ENCODE results near the gene CYP2U1.
"Not testable (repeated sequence)": the region's sequence is repeated elsewhere in the genome, so short reads cannot be mapped to it uniquely, and the experiment has no call there.

CYP2U1 gene

GRCh38 chr4:107922486-107923473 lies 8.6 kb upstream of the CYP2U1 start:
- no peak for DNase-seq

- not testable (repeated sequence) for DNase-seq
Observed at GRCh38 chr4:107925713-107926112, 5.6 kb upstream of the CYP2U1 start.

DNA sequence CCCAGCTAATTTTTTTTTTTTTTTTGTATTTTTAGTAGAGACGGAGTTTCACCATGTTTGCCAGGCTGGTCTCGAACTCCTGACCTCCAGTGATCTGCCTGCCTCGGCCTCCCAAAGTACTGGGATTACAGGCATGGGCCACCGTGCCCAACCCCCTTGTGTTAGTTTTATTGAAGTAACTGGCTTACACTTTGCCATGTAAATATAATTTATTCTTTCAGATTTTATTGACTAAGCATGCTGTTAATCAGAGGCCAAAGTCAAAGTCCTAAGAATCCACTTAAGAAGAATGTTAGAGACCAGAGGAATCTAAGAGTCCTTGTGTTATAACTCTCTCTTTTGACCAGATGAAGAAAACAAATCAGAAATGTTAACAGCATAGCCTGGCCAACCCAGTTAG lies 4.5 kb upstream of the CYP2U1 start:
- DNase-seq, result not testable (repeated sequence)

DNA sequence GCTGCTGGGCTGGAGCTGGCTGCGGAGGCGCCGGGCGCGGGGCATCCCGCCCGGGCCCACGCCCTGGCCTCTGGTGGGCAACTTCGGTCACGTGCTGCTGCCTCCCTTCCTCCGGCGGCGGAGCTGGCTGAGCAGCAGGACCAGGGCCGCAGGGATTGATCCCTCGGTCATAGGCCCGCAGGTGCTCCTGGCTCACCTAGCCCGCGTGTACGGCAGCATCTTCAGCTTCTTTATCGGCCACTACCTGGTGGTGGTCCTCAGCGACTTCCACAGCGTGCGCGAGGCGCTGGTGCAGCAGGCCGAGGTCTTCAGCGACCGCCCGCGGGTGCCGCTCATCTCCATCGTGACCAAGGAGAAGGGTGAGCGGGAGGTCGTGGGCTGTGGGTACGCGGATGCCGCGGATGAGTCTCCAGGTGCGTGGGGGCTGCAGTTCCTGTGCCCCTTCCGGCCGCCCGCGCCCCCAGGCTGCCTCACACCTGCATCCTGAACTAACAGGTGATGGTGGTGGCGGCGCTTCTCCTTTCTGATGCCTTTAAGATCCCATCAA lies 499 bp downstream of the CYP2U1 start:
- DNase-seq, result no peak

DNA sequence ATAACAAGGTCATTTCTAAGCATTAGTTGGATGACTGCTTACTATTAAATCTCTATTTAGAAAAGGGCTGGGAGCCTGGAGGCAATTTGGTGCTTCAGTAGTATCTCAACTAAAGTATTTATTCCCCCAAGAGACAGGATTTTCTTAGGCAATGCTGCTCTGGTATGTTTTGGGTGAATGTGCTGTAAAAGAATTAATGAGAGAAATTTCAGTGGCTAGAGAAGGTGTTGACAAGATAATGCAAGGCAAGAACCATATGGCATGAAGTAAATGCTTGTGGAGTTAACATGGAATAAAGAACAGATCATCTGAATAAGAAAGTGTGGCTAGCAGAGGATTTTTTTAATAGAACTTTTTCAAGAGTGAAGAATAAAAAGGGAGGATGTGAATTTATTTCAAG lies 3.9 kb downstream of the CYP2U1 start:
- no peak for DNase-seq

- no peak for DNase-seq
Observed at GRCh38 chr4:107937040-107937439, 5.7 kb downstream of the CYP2U1 start.

DNA sequence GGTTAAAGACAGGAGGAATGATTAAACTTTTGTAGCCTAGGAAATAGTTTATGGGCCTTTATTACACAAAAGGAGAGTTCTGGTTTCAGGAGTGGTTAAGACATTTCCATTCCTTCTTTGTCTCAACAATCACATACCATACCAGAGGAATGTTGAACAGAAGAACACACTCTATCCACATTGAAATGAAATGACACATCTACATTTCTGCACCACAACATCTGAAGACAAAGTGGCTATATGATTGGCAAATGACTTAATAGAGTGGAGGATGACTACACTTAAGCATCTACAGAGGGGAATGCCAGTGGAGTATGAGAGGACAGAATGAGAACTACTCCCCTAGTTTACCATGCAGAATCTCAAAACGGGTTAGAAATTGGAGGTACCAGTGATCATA lies 8.0 kb downstream of the CYP2U1 start:
- no peak for DNase-seq

GRCh38 chr4:107945809-107946208 lies 14.5 kb downstream of the CYP2U1 start:
- no peak for DNase-seq

DNA sequence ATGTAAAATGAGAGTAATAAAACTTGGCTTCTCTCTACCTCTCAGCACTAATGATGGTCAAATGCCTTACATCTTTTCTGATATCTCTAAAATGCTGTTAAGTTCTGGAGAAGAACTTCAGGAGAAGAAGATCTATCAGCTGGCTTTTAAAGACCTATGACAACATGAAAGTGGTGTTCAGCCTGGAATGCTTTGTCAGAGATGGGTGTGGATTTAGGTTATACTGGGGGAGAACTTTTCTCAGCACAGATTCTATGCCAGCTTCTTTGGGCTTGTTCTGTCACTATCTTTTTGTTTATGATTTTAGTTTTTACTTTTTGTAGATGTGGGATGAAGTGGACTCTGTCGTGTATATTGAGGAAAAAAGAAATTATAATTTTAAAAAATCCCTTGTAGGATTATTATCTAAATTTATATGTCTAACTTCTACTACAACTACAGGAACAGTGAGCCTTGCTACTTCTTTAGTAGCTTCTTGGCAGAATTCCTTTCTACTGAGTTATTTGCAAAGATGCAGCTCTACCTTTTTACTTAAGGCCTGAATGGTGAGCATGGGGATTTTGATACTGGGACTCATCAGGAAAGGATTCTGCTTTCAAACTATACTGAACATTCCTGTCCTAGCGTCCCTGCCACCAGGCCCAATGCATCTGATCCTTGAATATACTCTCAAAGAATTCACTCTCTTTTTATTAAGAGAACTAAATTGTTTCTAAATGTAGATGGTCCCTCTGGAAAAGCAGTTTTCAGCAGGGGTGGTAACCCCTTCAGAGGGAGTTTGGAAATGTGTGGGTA lies 19.6 kb downstream of the CYP2U1 start:
- DNase-seq, result no peak

GRCh38 chr4:107951551-107951950 lies 20.2 kb downstream of the CYP2U1 start:
- DNase-seq, result no peak

DNA sequence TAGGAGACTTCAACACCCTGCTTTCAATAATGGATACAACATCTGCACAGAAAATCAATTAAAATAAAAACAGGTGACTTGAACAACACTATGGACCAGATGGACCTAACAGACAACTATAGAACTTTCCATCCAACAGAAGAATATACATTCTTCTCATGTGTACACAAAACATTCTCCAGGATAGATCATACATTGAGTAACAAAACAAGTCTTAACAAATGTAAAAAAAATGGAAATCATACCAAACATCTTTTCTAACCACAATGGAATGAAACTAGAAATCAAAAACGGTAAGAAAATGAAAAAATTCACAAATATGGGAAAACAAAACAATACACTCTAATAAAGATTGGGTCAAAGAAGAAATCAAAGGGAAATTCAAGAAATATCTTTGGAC lies 24.7 kb downstream of the CYP2U1 start:
- DNase-seq, result no peak

DNA sequence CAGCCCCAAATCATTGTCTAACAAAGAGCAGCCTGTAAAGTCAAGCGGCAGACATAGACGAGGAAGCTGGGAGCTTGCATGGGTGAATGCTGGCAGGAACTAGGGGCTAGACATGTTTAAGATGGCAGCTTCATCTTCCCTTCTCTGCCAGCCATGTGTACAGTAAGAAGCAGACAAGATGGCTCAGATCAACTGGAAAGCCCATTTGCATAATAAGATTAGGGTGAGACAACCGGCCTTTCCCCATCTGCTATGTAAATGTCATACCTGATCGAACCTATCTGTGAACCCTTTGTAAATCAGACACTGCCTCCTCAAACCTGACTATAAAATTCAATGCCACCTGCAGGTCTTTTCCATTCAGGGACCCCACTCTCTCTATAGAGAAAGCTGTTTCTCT lies 35.6 kb downstream of the CYP2U1 start:
- DNase-seq, result no peak

- not testable (repeated sequence) for DNase-seq
Observed at GRCh38 chr4:107967519-107967918, 36.2 kb downstream of the CYP2U1 start.

DNA sequence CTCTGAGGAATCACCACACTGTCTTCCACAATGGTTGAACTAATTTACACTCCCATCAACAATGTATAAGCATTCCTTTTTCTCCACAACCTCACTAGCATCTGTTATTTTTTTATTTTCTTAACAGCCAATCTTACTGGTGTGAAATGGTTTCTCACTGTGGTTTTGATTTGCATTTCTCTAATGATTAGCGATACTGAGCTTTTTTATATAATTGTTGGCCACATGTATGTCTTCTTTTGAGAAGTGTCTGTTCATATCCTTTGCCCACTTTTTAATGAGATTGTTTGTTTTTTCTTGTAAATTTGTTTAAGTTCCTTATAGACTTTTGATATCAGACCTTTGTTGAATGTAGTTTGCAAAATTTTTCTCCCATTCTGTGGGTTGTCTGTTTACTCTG lies 36.6 kb downstream of the CYP2U1 start:
- not testable (repeated sequence) for DNase-seq

- no peak for DNase-seq
Observed at GRCh38 chr4:107970063-107970798, 38.9 kb downstream of the CYP2U1 start.

GRCh38 chr4:107972605-107973004 lies 41.3 kb downstream of the CYP2U1 start:
- DNase-seq, result no peak

GRCh38 chr4:107974523-107974922 lies 43.2 kb downstream of the CYP2U1 start:
- DNase-seq, result no peak

DNA sequence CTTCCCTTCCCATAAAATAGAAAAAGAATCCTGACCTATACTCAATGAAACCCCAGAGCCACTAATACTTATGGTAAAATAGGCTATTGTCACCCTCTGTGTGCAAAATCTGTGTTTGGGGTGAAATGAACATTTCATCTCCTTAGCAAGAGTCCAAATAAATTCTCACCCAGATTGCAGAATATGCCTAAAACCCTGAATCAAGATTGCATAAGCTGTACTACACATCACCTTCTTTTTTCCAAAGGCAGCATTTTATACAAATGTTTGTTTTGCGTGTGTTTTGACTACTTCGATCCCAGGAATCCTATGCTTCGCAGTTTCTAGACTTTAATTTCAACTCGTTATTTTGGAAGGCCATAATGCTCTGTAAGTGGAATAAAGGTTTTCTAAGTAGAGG lies 46.1 kb downstream of the CYP2U1 start:
- DNase-seq, result no peak

GRCh38 chr4:107977966-107978705 lies 46.8 kb downstream of the CYP2U1 start:
- no peak for DNase-seq

DNA sequence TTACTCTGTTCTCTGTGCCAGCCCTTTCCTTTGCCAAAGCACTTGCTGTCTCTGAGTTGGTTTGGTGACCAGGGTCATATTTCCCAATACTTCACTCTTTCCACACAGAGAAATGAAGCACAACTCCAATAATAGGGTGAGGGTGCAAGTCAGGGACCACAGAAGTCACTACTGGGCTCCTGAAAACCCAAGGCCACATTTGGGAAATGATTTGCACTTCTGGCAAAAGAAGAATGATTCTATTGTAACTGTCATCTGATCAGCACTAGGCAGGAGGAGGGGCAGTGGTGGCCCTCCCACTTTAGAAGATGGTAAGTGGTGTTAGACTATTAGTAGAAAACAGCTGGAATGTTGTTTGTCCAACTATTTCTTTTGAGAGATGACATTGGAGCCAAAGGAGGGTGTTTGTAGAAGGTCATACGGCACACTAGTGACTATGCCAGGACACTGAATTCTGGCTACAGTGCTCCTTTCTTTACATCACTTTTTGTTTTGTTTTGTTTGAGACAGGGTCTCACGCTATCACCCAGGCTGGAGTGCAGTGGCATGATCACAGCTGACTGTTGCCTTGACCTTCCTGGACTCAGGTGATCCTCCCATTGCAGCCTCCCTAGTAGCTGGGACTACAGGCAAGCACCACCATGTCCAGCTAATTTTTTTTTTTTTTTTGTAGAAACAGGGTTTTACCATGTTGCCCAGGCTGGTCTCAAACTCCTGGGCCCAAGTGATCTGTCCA lies 47.5 kb downstream of the CYP2U1 start:
- no peak for DNase-seq

Data from cerebellar nuclear complex (tissue), 1 donor.